ENCODE data around the gene AP1AR.

AP1AR gene

DNA sequence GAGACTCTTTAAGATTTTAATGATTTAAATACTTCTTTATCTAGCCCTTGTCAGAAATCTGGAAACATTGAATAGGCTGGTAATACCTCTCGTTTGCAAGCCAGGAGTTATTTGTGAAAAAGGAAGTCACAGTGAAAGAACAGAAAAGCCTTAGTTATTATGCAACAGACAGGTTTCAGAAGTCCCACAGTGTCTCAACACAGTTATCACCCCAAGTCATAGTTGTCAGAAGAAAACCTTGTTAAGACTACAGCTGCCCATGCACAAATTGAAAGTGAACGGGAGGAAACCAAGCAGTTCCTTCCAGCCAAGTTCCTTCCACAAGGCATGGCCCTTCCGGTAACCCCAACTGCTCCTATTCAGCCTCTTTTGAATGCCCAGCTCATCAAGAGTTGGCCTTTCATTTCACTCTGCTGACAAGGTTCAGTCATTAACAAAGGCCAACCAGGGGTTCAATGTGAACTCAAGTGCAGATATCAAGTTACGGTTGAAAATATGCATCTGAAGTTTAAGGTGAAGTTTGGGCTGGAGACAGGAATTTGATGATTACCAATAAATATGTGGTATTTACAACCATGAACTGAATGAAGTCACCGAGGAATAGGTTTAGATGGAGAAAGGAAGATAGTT, 81.1 kb downstream of the AP1AR start:
- DNase-seq (ENCODE audit: low spot score), result no peak
- FAIRE-seq, result no peak

- DNase-seq (ENCODE audit: low spot score) (no peak), FAIRE-seq (no peak)
Measured at GRCh38 chr4:112315446-112315845, 83.9 kb downstream of the AP1AR start.

- FAIRE-seq (no peak), DNase-seq (ENCODE audit: low spot score) (no peak)
Measured at GRCh38 chr4:112316360-112316759, 84.8 kb downstream of the AP1AR start.

- no peak for FAIRE-seq
- DNase-seq (ENCODE audit: low spot score), result no peak
Measured at GRCh38 chr4:112318239-112319142, 86.9 kb downstream of the AP1AR start.

All from urothelium cell line (cell line).